ENCODE data around the gene HAND1.

Gene HAND1

GRCh38 chr5:154505567-154505966 is 27.5 kb upstream of the HAND1 start:
- no peak for DNase-seq (ENCODE audit: low read depth)

DNA sequence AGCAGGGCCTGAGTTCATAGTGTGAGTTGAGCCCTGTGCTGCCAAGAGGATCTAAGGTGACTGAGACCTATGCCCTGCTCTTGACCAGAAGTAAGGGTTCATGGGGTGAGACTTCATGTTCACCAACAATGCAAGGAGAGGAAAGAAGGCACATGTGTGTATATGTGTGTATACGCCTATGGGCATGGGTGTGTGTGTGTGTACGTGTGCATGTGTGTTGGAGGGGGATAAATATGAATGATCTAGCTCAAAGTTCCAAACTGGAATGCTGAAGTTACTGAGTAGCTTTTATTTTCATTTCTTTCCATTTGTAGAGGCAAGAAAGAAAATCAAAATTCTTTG is 25.6 kb upstream of the HAND1 start:
- DNase-seq (ENCODE audit: low read depth) = no peak

GRCh38 chr5:154502180-154502579 is 24.2 kb upstream of the HAND1 start:
- no peak for DNase-seq (ENCODE audit: low read depth)

- no peak for DNase-seq (ENCODE audit: low read depth)
Measured at GRCh38 chr5:154501566-154501965, 23.5 kb upstream of the HAND1 start.

GRCh38 chr5:154498994-154499393 is 21.0 kb upstream of the HAND1 start:
- no peak for DNase-seq (ENCODE audit: low read depth)

GRCh38 chr5:154498591-154498990 is 20.6 kb upstream of the HAND1 start:
- DNase-seq (ENCODE audit: low read depth) = no peak

DNA sequence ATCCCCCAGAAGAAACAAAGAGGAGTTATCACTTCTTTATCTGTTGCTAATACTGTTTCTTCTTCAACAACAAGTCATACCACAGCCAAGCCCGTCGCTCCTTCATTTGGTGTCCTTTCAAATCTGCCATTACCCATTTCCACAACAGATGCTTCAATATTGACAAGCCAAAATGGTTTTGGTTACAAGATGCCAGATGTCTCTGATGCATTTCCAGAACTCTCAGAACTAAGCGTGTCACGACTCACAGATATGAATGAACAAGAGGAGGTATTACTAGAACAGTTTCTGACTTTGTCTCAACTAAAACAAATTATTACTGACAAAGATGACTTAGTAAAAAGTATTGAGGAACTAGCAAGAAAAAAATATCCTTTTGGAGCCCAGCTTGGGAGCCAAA is 16.0 kb upstream of the HAND1 start:
- DNase-seq (ENCODE audit: low read depth) = no peak

DNA sequence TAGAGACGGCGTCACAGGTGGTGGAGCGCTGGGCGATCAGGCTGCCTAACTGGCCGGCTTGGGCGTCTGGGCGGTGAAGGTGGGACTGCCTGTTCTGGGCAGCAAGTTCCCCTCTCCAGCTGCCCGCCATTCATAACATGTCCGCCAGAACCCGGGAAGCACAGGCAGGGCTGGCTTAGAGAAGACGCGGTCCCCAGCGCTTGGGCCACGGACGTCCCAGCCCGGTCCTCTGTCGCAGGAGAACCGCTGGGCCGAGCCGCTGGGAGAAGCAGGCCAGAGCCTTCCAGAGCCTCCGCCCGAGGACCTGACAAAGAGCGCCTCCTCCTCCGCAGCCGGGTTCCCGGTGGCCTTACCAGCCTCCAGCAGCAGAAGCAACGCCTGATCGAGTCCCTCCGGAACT is 15.2 kb upstream of the HAND1 start:
- DNase-seq (ENCODE audit: low read depth) = no peak

DNA sequence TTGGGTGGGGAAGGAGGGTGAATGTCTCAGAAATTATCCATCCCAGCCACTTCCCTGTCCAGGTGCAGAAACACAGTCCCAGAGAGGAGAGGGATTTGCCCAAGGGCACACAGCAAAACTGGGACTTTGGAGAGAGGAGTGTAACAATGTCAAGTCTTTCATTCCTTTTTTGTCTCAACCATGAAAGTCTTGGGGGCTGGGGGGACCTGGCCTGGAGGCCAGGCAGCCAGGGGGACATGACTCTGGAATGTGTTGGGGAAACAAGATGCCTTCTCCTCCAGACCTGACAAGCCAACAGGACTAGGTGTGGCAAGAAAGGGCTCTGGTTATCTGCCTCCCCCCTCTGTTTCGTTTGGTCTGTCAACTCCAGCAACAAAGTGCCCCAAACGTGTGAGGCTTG is 13.9 kb upstream of the HAND1 start:
- no peak for DNase-seq (ENCODE audit: low read depth)

- DNase-seq (ENCODE audit: low read depth) = no peak
Measured at GRCh38 chr5:154487541-154487940, 9.5 kb upstream of the HAND1 start.

DNA sequence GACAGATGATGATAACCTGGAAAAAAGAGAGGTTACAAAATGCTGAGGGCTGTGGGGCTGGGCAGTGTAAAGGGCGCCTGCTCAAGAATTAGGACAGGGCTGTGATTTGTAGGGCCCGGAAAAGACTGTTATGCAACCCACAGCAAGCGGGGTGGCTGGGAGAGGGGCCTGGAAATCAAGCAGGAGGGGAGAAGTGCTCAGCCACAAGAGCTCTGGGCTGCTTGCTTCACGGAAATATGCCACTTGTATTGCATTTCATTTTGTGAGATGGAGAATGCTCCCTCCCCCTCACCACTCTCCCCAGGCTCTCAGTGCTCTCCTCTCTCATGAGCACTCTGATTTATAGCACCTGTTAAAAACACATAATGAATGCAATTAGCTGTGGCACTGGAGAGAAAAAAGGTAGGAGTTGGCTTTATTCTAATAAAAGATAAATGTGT is 8.4 kb upstream of the HAND1 start:
- no peak for DNase-seq (ENCODE audit: low read depth)

DNA sequence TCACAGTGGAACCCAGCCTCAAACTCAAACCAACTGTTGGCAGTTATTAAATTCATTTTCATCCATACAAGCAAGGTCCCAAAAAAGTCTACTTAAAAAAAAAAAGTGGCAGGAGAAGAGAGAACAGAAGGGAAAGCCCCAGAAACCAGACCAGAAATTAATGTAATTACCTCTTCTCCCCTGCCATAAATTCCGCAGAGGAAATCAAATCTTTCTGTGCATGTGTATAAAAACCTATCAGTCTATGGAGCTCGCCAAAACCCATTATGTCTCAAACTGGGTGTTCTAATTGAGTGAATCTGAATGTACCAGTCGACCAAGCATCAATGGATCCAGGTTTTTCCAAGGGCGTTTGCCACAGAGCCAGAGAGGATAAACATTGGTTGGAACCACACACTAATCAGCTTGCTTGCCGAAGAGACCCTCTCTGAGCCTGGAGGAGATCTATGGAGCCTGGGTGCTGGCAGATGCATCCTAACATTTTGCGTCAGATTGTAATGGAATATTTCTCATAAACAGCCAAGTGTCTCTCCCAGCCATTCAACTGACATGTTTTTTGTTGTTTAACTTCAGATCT is 7.9 kb upstream of the HAND1 start:
- no peak for DNase-seq (ENCODE audit: low read depth)

- no peak for DNase-seq (ENCODE audit: low read depth)
Measured at GRCh38 chr5:154485096-154485491, 7.1 kb upstream of the HAND1 start.

DNA sequence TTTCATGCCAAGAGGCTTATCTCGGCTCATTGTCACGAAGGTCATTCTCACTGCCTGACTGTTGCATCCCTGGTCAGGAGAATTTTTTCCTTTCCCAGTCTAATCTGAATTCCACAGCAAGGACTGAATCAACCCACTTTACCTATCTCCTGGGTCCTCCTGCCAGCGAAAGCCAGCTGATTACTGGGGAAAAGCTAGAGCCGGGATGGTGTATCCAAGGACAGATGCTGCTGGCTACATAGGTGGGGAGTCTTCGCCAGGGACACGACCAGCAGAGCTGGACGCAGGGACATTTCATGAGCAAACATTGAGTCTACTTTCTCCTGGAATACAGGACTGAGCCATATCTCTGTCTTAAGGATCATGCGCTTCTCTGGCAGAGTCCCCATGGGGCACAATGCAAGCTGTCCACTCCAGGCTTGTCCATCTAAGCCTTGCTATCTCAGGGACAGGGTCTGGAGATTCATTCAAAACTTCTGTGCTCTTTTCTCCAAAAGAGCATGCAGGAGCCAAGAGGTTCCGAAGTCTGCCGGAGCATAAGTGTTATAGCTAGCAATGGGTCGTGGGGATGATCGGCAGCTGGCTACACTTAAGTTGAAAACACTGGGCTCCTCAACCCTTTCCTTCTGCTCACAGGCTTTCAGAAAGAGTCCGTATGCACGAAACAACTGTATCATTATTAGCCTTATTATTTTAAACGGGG is 6.5 kb upstream of the HAND1 start:
- DNase-seq (ENCODE audit: low read depth) = no peak

GRCh38 chr5:154483654-154484392 is 5.8 kb upstream of the HAND1 start:
- no peak for DNase-seq (ENCODE audit: low read depth)

- DNase-seq (ENCODE audit: low read depth) = no peak
Measured at GRCh38 chr5:154482528-154483449, 4.8 kb upstream of the HAND1 start.

DNA sequence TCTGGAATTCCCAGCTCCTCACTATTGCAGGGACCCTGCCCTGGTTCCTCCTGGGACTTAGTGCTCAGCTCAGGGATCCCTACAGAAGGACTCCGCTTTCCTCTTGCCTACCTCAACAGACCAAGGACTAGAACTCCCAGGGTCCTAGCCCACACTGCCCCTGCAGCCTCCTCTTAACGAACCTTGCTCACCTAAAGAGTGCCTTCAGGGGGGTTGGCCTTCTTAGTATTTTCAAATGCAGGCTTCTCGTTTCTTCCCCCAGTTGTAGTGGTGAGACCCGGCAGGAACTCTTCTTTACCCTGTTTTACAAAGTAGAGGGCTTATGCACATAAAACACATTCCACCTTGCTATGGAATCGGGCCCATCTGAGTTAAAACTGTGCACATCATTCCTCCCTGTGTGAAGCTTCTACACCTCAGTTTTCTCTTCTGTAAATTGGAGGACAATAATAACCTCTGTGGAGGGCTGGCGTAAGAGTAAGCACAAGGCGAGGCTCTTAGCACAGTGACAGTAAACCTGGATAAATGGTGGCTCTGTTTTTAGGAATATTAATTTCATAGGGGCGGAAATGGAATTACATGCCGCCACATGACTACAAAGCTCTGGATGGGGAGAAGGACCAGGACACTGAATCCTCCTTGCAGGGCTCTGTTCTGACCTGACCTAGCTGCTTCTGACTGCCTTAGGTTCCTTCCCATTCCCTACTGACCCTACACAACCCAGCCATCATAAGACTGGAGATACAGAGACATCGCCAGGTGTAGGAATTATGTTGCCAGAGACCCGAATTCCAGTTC is 3.8 kb upstream of the HAND1 start:
- no peak for DNase-seq (ENCODE audit: low read depth)

- no peak for DNase-seq (ENCODE audit: low read depth)
Measured at GRCh38 chr5:154480847-154481246, 2.8 kb upstream of the HAND1 start.

- DNase-seq (ENCODE audit: low read depth) = no peak
Measured at GRCh38 chr5:154479944-154480750, 2.1 kb upstream of the HAND1 start.

- no peak for DNase-seq (ENCODE audit: low read depth)
Measured at GRCh38 chr5:154479160-154479943, 1.3 kb upstream of the HAND1 start.
